Fibroblast of lung (primary cell): ENCODE results near the gene TMEM191C. TPM values are rescaled to one million over a fixed set of nuclear protein-coding genes. Genes with fewer than 3 reads are reported as not detected.
"Not testable (repeated sequence)": the region's sequence is repeated elsewhere in the genome, so short reads cannot be mapped to it uniquely, and the experiment has no call there.

Experiments
- DNase-seq, 2 donors: peaks; one replicate each; pipeline versions ENCODE4 v3.0.0 to v3.0.0-alpha.2; 2010; ENCODE audit warnings: low read depth in 2 of 2
- H2AFZ ChIP-seq: 2 replicates; pipeline ENCODE4 v1.5.1; 2012; ENCODE audit warnings: low read length, control low read depth, inconsistent platforms
- H3K27ac ChIP-seq: 2 replicates; pipeline ENCODE4 v1.5.1; 2011; ENCODE audit warnings: low read length, control low read depth; ENCODE audit not compliant: insufficient read depth
- H3K27me3 ChIP-seq: 2 replicates; pipeline ENCODE4 v1.5.1; 2011; ENCODE audit warnings: mild to moderate bottlenecking, low read length; ENCODE audit not compliant: control insufficient read depth, insufficient read depth
- H3K36me3 ChIP-seq: 2 replicates; pipeline ENCODE4 v1.5.1; 2011; ENCODE audit warnings: low read length; ENCODE audit not compliant: control insufficient read depth, insufficient read depth
- H3K4me1 ChIP-seq: 2 replicates; pipeline ENCODE4 v1.5.1; 2011; ENCODE audit warnings: low read length; ENCODE audit not compliant: control insufficient read depth, insufficient read depth; ENCODE audit errors: extremely low read depth
- H3K4me2 ChIP-seq: 2 replicates; pipeline ENCODE4 v1.5.1; 2011; ENCODE audit warnings: low read length, control low read depth; ENCODE audit not compliant: insufficient read depth; ENCODE audit errors: extremely low read depth
- H3K4me3 ChIP-seq, 4 experiments: fragments of 200-600 bp in 1 of 4; sonication (generic) in 1 of 4; replicated peaks in 1 of 4; 2 replicates each; pipeline ENCODE4 v1.5.1; 2011 to 2016; ENCODE audit warnings: low read length in 4 of 4, low read depth in 3 of 4, mild to moderate bottlenecking in 3 of 4, control low read depth in 2 of 4, inconsistent platforms in 1 of 4, mixed read lengths in 1 of 4; ENCODE audit not compliant: insufficient read depth in 1 of 4; ENCODE audit errors: control extremely low read depth in 1 of 4
- H3K79me2 ChIP-seq: 2 replicates; pipeline ENCODE4 v1.5.1; 2012; ENCODE audit warnings: mild to moderate bottlenecking, low read length, inconsistent platforms; ENCODE audit not compliant: control insufficient read depth, insufficient read depth
- H3K9ac ChIP-seq: 2 replicates; pipeline ENCODE4 v1.5.1; 2011; ENCODE audit warnings: mild to moderate bottlenecking, low read length, control low read depth; ENCODE audit not compliant: insufficient read depth
- H3K9me3 ChIP-seq: 2 replicates; pipeline ENCODE4 v1.5.1; 2012; ENCODE audit warnings: low read depth, low read length; ENCODE audit not compliant: control insufficient read depth, insufficient read depth
- H4K20me1 ChIP-seq: 2 replicates; pipeline ENCODE4 v1.5.1; 2011; ENCODE audit warnings: low read length; ENCODE audit not compliant: control insufficient read depth, insufficient read depth; ENCODE audit errors: extremely low read depth
- polyA plus RNA-seq, 2 donors: library from polyadenylated mRNA; depleted of rRNA in 1 of 2; stranded (reverse) in 1 of 2; unstranded in 1 of 2; fragments of >200 nt; gene quantifications; 2 replicates each; pipeline ENCODE4 v1.2.1, GENCODE V29; 2011 to 2012; ENCODE audit warnings: missing spikeins in 1 of 2
- total RNA-seq: library from RNA; depleted of rRNA; stranded (reverse); fragments of >200 nt; gene quantifications from 2 replicates; pipeline ENCODE4 v1.2.1, GENCODE V29; 2014

The TMEM191C gene
- total and polyA plus RNA-seq, 2 donors (not counting 1 experiment from before 2014, with no cell fraction given), result 0.36 to 2.6 TPM

GRCh38 chr22:21514117-21514516 is 46.9 kb downstream of the TMEM191C start:
- not testable (repeated sequence) for H3K4me1 ChIP-seq, H3K27ac ChIP-seq, DNase-seq, H3K4me3 ChIP-seq, H2AFZ ChIP-seq, H3K4me2 ChIP-seq, H3K9ac ChIP-seq, H4K20me1 ChIP-seq, H3K79me2 ChIP-seq, H3K27me3 ChIP-seq, H3K36me3 ChIP-seq, H3K9me3 ChIP-seq

DNA sequence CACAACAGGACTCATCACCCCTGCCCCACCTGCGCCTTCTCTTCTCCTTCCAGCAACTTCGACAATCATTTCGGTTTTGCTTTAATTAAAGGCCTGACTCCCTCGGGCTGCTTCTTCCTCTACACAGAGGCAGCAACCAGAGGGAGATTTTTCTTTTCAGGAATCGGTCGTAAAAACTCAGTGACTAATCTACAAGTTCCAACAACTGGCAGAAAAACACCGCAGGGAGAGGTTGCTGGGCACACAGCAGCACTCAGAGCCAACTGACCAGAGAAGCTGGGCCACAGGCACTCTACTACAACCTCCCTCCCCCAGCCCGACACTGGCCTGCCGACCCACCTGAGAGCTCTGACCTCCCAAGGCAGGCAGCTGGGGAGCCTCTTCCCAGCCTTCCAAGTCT is 48.0 kb downstream of the TMEM191C start:
- H3K9me3 ChIP-seq, H3K27ac ChIP-seq, H4K20me1 ChIP-seq, H2AFZ ChIP-seq, H3K4me2 ChIP-seq, H3K27me3 ChIP-seq, H3K79me2 ChIP-seq, H3K9ac ChIP-seq, H3K36me3 ChIP-seq, DNase-seq, H3K4me1 ChIP-seq, H3K4me3 ChIP-seq: not testable (repeated sequence)

- H4K20me1 ChIP-seq, H3K27ac ChIP-seq, H3K9ac ChIP-seq, H3K9me3 ChIP-seq, H3K4me1 ChIP-seq, DNase-seq, H3K4me3 ChIP-seq, H2AFZ ChIP-seq, H3K36me3 ChIP-seq, H3K79me2 ChIP-seq, H3K4me2 ChIP-seq, H3K27me3 ChIP-seq: not testable (repeated sequence)
These were observed 49.3 kb downstream of the TMEM191C start for GRCh38 chr22:21516522-21516921.

- not testable (repeated sequence) for H3K79me2 ChIP-seq, H3K36me3 ChIP-seq, H3K27me3 ChIP-seq, H2AFZ ChIP-seq, H3K27ac ChIP-seq, H4K20me1 ChIP-seq, H3K4me1 ChIP-seq, H3K4me3 ChIP-seq, H3K9me3 ChIP-seq, DNase-seq, H3K4me2 ChIP-seq, H3K9ac ChIP-seq
These were observed 50.0 kb downstream of the TMEM191C start for GRCh38 chr22:21516970-21517764.

Other genes starting within 250 kb of the TMEM191C start
- under 0.01 TPM in 2 replicates for gene RIMBP3B, start 83.6 kb upstream of the TMEM191C start, total RNA-seq
- 0.02 and 0.03 TPM in 2 replicates for gene RIMBP3B, start 83.6 kb upstream of the TMEM191C start, polyA plus RNA-seq
- 1.8 and 2.3 TPM in 2 replicates for gene HIC2, start 50.0 kb upstream of the TMEM191C start, total RNA-seq
- gene HIC2, start 50.0 kb upstream of the TMEM191C start, polyA plus RNA-seq, result 0.70 and 0.78 TPM in 2 replicates
- gene RIMBP3C, start 84.1 kb downstream of the TMEM191C start, total RNA-seq, result under 0.01 and 0.50 TPM in 2 replicates
- 0.02 and 0.03 TPM in 2 replicates for gene RIMBP3C, start 84.1 kb downstream of the TMEM191C start, polyA plus RNA-seq
- gene UBE2L3, start 100.3 kb downstream of the TMEM191C start, total RNA-seq, result 19.8 and 23.8 TPM in 2 replicates
- 82.4 and 109 TPM in 2 replicates for gene UBE2L3, start 100.3 kb downstream of the TMEM191C start, polyA plus RNA-seq
- gene YDJC, start 162.6 kb downstream of the TMEM191C start, total RNA-seq, result 7.4 and 10.4 TPM in 2 replicates
- 4.7 and 5.7 TPM in 2 replicates for gene YDJC, start 162.6 kb downstream of the TMEM191C start, polyA plus RNA-seq
- gene CCDC116, start 165.4 kb downstream of the TMEM191C start, total RNA-seq, result under 0.01 and 0.17 TPM in 2 replicates
- 0.03 and 0.06 TPM in 2 replicates for gene CCDC116, start 165.4 kb downstream of the TMEM191C start, polyA plus RNA-seq
- 13.2 and 14.6 TPM in 2 replicates for gene SDF2L1, start 174.9 kb downstream of the TMEM191C start, total RNA-seq
- 12.0 and 17.2 TPM in 2 replicates for gene SDF2L1, start 174.9 kb downstream of the TMEM191C start, polyA plus RNA-seq
- 14.9 and 18.3 TPM in 2 replicates for gene PPIL2, start 198.6 kb downstream of the TMEM191C start, total RNA-seq
- 25.5 and 35.3 TPM in 2 replicates for gene PPIL2, start 198.6 kb downstream of the TMEM191C start, polyA plus RNA-seq